Neural crest cell (in vitro differentiated cells): Measurements from ENCODE around the gene ZBTB47. TPM values are rescaled to one million over a fixed set of nuclear protein-coding genes. Genes with fewer than 3 reads are reported as not detected.

Experiments
- DNase-seq: peaks from one replicate; pipeline ENCODE4 v3.0.0; 2021; ENCODE audit warnings: low read depth, mixed read lengths, low spot score
- H3K27ac Mint-ChIP-seq: one replicate; pipeline ENCODE4 v1.8.0; 2021; ENCODE audit warnings: mild to moderate bottlenecking, mixed read lengths; ENCODE audit not compliant: unreplicated experiment
- H3K27me3 Mint-ChIP-seq: 2 replicates; pipeline ENCODE4 v1.8.0; 2021; ENCODE audit warnings: low read depth, mild to moderate bottlenecking, mixed read lengths
- H3K36me3 Mint-ChIP-seq: 2 replicates; pipeline ENCODE4 v1.8.0; 2021; ENCODE audit warnings: low read depth, mild to moderate bottlenecking, mixed read lengths
- H3K4me1 Mint-ChIP-seq: 2 replicates; pipeline ENCODE4 v1.8.0; 2021; ENCODE audit warnings: mixed read lengths
- H3K4me3 Mint-ChIP-seq: one replicate; pipeline ENCODE4 v1.8.0; 2021; ENCODE audit warnings: mild to moderate bottlenecking, mixed read lengths
- H3K9me3 Mint-ChIP-seq: 2 replicates; pipeline ENCODE4 v1.8.0; 2021; ENCODE audit warnings: mixed read lengths
- total RNA-seq: library from RNA; stranded (reverse); gene quantifications from 2 replicates; pipeline ENCODE4 v1.2.1, GENCODE V29; 2021
- TF ChIP-seq, protein P1 (sequence below): fragments of 200-600 bp; sonication (generic); conservative IDR thresholded peaks from 2 replicates; pipeline ENCODE4 v1.5.0; 2021; ENCODE audit warnings: antibody characterized with exemption, mild to moderate bottlenecking

The ZBTB47 gene
- total RNA-seq, 1 donor from 2014 or later = 6.6 TPM

DNA sequence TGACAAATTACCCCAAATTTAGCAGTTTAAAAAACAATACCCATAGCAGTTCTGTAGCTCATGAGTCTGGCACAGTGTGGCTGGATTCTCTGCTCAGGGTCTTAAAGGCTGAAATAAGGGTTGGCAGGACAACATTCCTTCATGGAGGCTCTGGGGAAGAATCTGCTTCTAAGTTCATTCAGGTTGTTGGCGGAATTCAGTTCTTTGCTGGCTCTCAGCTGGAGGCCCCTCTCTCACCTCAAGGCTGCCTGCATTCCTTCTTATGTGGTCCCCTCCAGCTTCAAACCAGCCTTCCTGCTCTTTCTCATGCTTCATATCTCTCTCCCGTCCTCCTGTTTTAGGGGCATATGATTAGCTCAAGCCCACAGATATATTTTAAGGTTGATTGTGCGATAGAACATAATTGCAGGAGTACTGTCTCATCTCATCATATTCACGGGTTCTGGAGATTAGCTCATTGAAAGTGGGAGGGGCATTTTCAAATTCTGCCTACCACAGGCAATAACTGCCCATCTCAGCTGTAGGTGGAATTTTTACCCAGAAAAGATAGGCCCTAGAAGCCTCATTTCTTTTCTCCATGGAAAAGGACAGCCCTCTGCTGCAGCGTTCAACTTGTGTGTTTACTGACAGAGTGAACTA is 5.6 kb upstream of the ZBTB47 start:
- Mint-ChIP-seq H3K27ac (peak overlapping the region; percentile 14), H3K4me1 (peaks cover 20% of the 10 kb centered on the region), H3K27me3 (no peaks in the 10 kb centered on the region), H3K4me3 (no peak overlapping the region), H3K9me3 (no peaks in the 10 kb centered on the region), H3K36me3 (peaks cover 16% of the 10 kb centered on the region)
- DNase-seq = no peak
- TF ChIP-seq, protein P1, sequence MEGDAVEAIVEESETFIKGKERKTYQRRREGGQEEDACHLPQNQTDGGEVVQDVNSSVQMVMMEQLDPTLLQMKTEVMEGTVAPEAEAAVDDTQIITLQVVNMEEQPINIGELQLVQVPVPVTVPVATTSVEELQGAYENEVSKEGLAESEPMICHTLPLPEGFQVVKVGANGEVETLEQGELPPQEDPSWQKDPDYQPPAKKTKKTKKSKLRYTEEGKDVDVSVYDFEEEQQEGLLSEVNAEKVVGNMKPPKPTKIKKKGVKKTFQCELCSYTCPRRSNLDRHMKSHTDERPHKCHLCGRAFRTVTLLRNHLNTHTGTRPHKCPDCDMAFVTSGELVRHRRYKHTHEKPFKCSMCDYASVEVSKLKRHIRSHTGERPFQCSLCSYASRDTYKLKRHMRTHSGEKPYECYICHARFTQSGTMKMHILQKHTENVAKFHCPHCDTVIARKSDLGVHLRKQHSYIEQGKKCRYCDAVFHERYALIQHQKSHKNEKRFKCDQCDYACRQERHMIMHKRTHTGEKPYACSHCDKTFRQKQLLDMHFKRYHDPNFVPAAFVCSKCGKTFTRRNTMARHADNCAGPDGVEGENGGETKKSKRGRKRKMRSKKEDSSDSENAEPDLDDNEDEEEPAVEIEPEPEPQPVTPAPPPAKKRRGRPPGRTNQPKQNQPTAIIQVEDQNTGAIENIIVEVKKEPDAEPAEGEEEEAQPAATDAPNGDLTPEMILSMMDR = no peak

DNA sequence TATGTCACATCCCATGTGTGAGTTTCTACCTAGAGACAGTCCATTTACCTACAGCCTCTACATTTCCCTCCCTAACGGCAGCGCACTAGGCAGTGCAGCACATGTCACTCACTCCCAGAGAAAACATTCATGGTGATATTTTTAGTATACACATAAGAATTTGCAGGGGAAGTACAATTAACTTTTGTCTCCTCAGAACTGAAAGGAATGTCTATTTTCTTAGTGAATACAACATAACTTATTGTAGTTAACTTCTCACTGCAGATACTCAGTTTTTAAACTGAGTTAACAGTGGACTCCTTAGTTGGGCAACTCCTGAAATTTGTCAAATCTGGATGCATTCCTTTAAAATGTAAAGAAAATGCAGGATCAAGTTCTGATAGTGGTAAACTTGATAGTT is 4.5 kb upstream of the ZBTB47 start:
- no peaks in the 10 kb centered on the region for H3K27me3 Mint-ChIP-seq
- peaks cover 16% of the 10 kb centered on the region for H3K36me3 Mint-ChIP-seq
- H3K9me3 Mint-ChIP-seq = no peaks in the 10 kb centered on the region
- peaks cover 25% of the 10 kb centered on the region for H3K4me1 Mint-ChIP-seq
- peak overlapping the region; percentile 13 for H3K4me3 Mint-ChIP-seq
- DNase-seq = no peak
- TF ChIP-seq, protein P1 = no peak
- H3K27ac Mint-ChIP-seq = no peak overlapping the region

DNA sequence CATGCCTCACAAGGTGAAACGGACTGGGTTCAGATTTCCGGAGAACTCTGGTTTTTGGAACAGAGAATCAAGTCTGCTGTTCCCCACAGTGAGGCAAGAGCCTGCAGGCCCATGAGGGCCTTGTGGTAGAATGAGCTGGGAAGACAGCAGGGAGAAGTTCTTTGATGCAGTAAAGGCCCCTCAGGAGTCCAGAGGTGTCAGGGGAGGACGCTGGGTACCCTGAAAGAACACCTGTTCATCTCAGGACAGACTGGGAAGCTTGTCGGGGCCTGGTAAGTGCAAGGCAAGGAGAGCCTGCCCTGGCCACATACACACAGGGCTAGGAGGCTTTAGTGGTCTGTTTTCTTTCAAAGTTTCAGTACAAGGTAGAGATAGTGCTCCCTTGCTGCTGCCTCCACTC is 3.7 kb upstream of the ZBTB47 start:
- Mint-ChIP-seq H3K27me3 (no peaks in the 10 kb centered on the region), H3K4me3 (peak overlapping the region; percentile 34), H3K27ac (no peak overlapping the region), H3K9me3 (no peaks in the 10 kb centered on the region), H3K36me3 (peaks cover 12% of the 10 kb centered on the region), H3K4me1 (peaks cover 25% of the 10 kb centered on the region)
- DNase-seq = no peak
- TF ChIP-seq, protein P1 = no peak

DNA sequence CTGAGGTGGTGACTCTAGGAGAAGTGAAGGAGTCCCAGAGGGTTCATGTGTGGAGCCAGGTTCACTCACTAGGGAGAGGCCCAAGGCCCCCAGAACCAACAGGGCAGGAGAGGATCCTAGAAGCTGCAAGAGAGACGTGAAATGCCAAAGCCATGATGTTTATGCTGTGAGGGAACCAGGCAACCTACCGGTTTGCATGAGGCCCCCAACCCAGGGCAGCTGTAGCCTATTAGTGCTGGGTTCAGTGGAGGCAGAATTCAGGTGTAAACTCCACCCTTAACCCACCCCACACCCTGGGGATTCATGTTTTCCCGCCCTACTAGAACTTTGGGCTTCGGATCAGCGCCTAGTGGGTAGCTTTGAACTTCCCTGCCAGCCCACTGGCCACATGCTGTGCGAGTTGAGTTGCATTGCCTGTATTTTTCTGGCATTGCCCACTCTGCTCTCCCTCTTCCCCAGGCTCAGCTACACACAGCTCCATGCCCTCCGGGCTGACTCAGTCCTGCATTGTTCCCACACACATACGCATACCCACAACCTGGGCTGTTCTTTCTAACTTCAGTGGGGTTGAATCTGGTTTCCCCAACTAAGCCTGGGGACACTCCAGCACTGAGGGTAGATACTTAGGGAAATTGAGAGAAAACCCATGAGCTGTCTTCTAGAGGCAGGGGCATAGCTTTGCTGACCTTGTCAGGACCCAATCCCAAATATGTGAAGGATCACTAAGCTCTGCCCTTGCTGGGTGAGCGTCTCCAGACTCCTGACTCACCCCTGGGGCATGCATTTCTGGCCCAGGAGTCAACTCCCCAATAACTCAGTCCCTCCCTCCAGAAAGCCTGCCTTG is 2.0 kb upstream of the ZBTB47 start:
- H3K9me3 Mint-ChIP-seq = no peaks in the 10 kb centered on the region
- no peaks in the 10 kb centered on the region for H3K27me3 Mint-ChIP-seq
- no peak for DNase-seq
- H3K4me3 Mint-ChIP-seq = peak overlapping the region; percentile 89
- H3K27ac Mint-ChIP-seq = peak overlapping the region; percentile 20
- TF ChIP-seq, protein P1 = no peak
- peaks cover 10% of the 10 kb centered on the region for H3K36me3 Mint-ChIP-seq
- peaks cover 25% of the 10 kb centered on the region for H3K4me1 Mint-ChIP-seq

DNA sequence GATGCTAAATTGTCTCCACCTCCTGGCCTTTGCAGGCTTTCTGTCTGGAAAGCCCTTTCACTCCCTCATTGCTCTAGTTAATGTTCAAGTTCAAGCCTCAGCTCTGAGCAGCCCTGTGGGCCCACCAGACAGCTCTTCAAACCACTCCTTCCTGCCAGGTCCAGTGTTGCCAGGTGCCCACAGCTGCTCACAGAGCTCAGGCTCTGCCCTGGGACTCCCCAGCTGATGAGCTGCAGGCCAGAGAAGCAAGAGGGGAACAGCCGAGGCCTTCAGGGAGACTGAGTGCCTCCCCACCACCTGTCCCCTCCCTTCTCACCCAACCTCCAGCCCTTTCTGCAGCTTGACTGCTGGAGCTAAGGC is 1.3 kb upstream of the ZBTB47 start:
- Mint-ChIP-seq H3K27me3 (no peaks in the 10 kb centered on the region), H3K9me3 (no peaks in the 10 kb centered on the region), H3K36me3 (peaks cover 8% of the 10 kb centered on the region), H3K4me1 (peaks cover 25% of the 10 kb centered on the region), H3K4me3 (peak overlapping the region; percentile 89), H3K27ac (peak overlapping the region; percentile 20)
- DNase-seq = no peak
- TF ChIP-seq, protein P1 = no peak
